GM18951 (cell line): ENCODE results near the gene BAK1.
"Not testable (repeated sequence)": the region's sequence is repeated elsewhere in the genome, so short reads cannot be mapped to it uniquely, and the experiment has no call there.

Experiments
- POLR2A ChIP-seq: IDR thresholded peaks from 4 replicates; pipeline ENCODE4 v1.6.1; 2011; ENCODE audit warnings: mild to moderate bottlenecking; ENCODE audit not compliant: insufficient read length, insufficient read depth; ENCODE audit errors: extremely low read depth
- in situ Hi-C: fragments of 300-500 bp; cut with MboI; formaldehyde crosslinking; loops from one replicate; pipeline ENCODE4 v1.12.0; 2022; ENCODE audit warnings: low sequenced_read_pairs, mixed read lengths, inconsistent platforms; ENCODE audit not compliant: unreplicated experiment

Gene BAK1

GRCh38 chr6:33602180-33602579 lies 22.1 kb upstream of the BAK1 start:
- in situ Hi-C loops, result no loop called here
- TF ChIP-seq POLR2A, result no peak

GRCh38 chr6:33600761-33601160 lies 20.7 kb upstream of the BAK1 start:
- TF ChIP-seq POLR2A, result no peak
- in situ Hi-C loops, result no loop called here

DNA sequence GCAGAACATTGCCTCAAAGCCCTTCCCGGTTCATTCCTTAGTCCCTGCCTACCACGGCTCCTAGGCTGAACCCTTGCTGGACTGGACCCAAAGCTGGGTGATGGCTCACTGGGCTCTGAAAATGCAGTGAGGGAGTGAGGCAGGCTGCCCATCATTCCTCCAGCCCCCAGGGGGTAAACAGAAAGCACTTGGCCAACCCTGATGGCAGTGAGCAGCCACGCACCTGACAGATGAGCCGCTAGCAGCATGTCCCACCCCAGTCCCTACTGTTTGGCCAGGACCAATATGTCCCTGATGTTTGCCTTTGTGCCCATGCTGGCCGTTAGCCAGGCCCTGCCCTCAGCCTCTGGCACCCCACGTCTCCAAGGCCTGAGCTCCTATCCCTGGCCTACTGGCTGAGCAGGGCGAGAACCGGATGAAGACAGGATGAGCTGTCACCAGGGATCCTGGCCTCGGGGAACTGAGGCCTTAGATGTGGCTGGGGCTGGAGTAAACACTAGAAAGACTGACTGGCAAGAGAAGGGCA lies 19.4 kb upstream of the BAK1 start:
- in situ Hi-C loops, result no loop called here
- no peak for TF ChIP-seq POLR2A

GRCh38 chr6:33597551-33598322 lies 17.7 kb upstream of the BAK1 start:
- in situ Hi-C loops, result no loop called here
- no peak for TF ChIP-seq POLR2A

DNA sequence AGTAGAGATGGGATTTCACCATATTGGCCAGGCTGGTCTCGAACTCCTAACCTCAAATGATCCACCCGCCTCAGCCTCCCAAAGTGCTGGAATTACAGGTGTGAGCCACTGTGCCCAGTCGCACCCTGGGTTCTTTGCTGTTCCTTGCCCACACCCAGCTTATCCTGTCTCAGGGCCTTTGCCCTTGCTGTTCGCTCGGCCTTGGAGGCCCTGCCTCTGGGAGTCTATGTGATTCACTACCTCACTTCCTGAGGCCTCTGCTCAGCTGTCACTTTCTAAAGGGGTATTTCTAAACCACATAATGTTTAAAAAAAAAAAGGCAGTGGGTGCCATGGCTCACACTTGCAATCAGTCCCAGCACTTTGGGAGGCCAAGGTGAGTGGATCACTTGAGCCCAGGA lies 16.8 kb upstream of the BAK1 start:
- in situ Hi-C loops, result not testable (repeated sequence)

DNA sequence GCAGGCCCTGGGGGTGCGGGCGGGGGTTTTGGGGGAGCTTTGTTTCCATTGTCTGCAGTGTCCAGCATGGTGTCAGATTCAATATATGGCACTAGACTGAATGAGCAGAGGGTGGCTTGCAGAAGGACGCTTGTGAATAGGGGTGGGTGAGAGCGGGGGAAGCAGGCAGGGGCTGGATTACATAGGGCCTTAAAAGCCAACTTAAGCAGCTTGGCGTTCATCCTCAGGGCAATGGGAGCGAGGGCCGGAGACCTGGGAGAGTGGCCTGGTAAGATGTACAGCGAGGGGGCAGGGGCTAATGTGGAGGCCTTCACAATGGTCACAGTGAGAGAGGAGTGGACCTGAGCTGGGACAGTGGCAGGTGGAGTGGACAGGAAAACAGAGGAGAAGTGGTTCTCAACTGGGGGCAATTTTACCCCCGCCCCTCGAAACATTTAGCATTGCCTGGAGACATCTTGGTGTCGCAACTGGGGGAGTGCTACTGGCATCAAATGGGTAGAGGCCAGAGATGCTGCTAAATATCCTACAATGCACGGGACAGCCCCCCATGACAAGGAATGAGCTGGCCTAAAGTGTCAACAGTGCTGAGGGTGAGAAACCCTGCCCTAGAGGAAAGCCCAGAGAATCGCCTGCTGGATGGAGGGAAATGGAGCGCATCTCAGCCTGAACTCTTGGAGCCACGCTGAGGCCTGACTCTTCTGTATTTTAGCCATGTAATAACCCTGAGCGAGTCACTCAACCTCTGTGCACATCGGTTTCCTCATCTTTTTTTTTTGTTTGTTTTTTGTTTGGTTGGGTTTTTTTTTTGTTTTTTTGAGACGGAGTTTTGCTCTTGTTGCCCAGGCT lies 15.1 kb upstream of the BAK1 start:
- TF ChIP-seq POLR2A, result no peak
- in situ Hi-C loops, result no loop called here

- in situ Hi-C loops, result no loop called here
- TF ChIP-seq POLR2A, result no peak
Observed at GRCh38 chr6:33593414-33593727, 13.3 kb upstream of the BAK1 start.

- peak; percentile 47 for TF ChIP-seq POLR2A
- in situ Hi-C loops, result no loop called here
Observed at GRCh38 chr6:33592595-33593413, 12.7 kb upstream of the BAK1 start.

DNA sequence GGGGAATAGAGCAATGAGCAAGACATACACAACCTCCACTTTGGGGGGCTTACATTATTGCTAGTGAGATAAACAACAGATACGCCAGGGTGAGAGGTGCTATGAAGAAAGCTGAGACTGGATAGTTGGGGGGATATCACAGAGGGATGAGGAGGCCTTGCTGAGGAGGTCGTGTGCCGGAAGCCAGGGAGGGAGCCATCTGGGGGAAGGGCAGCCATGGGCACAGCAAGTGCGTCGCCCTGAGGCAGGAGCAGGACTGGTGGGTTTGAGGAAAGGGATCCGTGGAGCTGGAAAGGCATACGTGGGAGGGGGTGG lies 12.2 kb upstream of the BAK1 start:
- TF ChIP-seq POLR2A, result no peak
- in situ Hi-C loops, result no loop called here

GRCh38 chr6:33591424-33592032 lies 11.5 kb upstream of the BAK1 start:
- in situ Hi-C loops, result no loop called here
- no peak for TF ChIP-seq POLR2A

DNA sequence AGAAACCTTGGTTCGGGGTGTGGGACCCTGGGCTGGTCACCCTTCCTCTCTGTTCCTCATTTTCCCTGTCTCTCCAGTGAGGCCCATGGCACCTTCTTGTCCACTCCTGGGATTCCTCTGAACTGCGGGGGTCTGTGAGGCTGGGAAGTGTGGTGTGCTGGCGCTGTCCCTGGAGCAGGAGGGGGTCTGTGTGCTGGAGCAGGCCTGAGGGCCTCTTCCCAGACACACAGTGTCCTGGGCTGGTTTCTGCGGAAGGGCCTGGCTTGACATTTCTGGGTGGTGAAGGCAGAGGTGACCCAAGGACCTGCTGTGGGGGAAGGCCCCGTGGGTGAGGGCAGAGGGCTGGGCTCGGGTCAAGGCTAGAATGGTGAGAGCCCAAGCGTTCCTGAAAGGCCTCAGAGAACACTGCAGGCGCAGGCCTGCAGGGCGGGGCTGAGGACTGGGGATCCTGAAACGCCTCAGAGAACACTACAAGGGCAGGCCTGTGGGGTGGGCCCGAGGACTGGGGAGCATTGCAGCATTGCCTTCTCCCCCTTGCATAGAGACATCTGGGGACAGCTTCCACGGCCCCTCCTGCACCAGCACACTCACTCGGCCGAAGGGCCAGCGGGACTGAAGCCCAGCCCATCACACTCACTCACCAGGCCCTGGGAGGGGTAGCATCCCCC lies 10.6 kb upstream of the BAK1 start:
- in situ Hi-C loops, result no loop called here

DNA sequence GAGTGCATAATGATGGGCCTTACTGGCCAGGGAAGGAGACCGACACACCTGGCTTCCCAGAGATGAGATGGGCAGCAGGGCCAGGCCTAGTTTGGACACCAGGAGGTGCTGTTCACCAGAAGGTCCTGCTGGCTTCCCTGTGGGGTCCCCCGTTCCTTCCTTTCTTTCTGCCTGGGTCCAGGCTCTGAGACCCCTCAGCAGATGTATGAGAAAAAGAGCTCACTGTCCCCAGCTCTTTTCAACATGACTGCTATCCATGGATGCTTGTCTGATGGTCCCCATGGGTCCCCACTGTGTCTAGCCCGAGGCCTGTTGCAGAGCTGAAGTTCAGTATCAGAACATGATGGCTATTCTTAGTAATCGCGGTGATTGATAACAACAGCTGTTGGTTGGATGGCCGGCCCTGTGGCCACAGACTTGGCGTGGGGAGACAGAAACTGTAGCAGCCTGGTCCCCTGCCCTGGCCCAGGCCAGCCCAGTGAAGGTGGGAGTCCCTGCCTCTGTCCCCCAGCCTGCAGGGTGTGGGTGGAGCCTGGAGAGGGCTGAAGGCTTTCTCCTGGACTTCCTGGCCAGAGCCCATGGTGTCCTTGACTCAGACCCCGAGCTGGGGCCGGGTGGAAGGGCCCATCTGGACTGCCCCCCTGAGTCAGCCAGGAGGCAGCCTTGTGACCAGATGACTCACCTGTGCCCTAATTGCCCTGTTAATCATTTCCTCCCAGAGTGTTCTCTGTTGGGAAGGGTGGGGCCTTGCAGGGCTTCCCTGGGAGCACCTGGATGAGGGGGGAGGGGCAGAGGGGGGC lies 9.9 kb upstream of the BAK1 start:
- no peak for TF ChIP-seq POLR2A
- in situ Hi-C loops, result loop anchor here (10.0 kb wide), 1 partner anchor 115 kb away; no protein-coding TSS in a partner anchor

More for the DNA sequence above, 10.6 kb upstream of the BAK1 start:
- TF ChIP-seq POLR2A, result no peak

GRCh38 chr6:33589392-33589730 lies 9.3 kb upstream of the BAK1 start:
- no peak for TF ChIP-seq POLR2A
- in situ Hi-C loops, result loop anchor here (10.0 kb wide), 1 partner anchor 115 kb away; no protein-coding TSS in a partner anchor
